ENCODE results near the gene KCNJ6.
A peak's percentile ranks its signal among the peaks of the same experiment; 100 is the strongest.

The KCNJ6 gene

GRCh38 chr21:37639756-37640155, 276.5 kb downstream of the KCNJ6 start:
- CTCF ChIA-PET, result no interaction called here
- TF ChIP-seq CTCF (IDR thresholded peaks at IDR 0.05; ENCODE audit: control extremely low read depth, extremely low read depth, low read depth, missing control alignments), result no peak
- no peak for DNase-seq (ENCODE audit: extremely low spot score)
- POLR2A ChIA-PET, result no interaction called here

DNA sequence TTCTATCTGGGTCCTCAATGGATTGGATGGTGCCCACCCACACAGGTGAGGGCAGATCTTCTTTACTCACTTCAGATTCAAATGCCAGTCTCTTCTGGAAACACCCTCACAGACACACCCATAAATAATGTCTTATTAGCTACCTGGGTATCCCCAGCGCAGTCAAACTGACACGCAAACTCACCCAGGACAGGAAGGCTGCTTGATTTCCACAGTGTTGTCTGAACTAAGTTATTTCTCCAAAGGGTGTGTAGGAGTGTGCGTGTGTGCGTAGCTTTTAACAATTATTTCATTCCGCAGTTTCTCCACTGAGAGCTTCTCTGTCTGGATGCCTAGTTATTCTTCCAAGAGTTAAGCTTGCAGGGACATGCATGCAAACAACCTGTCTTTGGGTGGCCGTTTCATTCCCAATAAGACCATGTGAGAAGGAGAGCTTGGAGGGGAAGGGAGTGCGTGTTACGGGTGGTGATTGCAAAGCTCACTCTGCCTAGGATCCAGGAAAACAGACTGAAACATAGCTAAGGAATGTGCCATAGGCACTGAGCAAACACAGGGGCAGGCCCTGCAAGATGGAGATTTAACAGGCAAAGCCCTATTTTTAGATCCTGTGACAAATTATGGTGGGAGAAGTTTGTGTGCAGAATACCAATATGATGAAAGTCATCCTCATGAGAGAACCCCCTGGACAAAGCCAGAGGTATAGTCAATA, 280.0 kb downstream of the KCNJ6 start:
- DNase-seq (ENCODE audit: extremely low spot score), result no peak
- CTCF ChIA-PET, result interaction anchor here (0.8 to 1.6 kb wide), 3 partner anchors 9 to 13 kb away, joined by 3 to 6 read pairs (median 3); no protein-coding TSS in a partner anchor

DNA sequence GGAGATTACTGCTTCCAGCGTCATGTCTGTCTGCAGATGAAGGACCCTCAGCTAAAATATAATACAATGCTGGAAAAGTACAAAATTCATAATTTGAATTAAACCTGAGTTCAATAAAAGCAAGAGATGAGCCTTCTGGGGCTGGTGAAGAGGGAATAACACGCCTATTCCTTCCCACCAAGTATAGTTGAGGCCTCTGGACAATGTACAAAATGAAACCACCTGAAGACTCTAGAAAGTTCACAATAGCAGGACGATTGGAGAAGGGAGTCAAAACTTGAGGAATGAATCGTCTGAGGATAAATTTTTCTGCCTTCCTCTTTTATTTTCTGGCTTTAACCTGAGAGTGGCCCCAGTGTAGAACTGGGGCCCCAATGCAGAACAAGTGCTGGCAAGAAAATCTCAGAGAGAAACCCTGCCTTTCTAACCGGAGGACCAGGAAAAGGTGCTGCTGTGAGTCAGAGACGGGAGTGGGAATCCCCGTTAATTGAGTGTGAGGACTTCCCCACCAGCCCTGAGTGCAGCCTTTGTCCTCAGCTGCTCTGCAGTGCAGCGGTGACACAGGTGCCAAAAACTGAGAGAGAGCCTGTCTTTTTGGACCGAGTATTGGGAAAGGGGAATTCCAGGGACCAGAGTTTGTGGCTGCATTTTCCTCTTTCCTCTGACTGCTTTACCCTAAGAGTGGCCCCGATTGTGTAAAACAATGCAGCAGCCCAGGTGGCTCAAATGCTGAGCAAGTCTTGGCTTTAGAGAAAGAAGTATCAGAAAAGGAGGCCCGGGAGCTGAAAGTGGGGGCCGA, 284.7 kb downstream of the KCNJ6 start:
- CTCF ChIA-PET, result interaction anchor here (0.7 to 2.3 kb wide), 5 partner anchors 10 to 45 kb away, joined by 3 to 7 read pairs (median 3); no protein-coding TSS in a partner anchor

More for the DNA sequence above, 280.0 kb downstream of the KCNJ6 start:
- POLR2A ChIA-PET, result no interaction called here
- no peak for TF ChIP-seq CTCF (IDR thresholded peaks at IDR 0.05; ENCODE audit: control extremely low read depth, extremely low read depth, low read depth, missing control alignments)

DNA sequence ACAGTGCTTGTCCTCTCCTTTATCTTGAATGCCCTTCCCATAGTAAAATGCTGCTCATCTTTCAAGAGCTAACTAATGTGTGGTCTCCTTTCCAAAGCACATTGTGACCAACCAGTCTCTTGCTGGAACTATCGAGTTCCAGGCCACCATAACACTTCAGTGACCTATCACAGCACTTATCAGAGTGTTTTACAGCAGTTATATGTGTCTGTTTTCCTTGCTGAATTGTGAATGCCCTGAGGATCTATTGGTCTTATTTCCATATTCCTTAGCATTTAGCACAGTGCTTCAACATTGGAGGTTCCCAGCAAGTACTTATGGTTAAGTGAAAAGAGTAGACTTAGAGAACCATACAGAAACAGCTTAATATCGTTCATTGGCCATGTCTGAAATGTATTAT, 285.4 kb downstream of the KCNJ6 start:
- ChIA-PET CTCF (interaction anchor here (1.0 to 2.3 kb wide), 4 partner anchors 12 to 45 kb away, joined by 3 to 7 read pairs (median 4); no protein-coding TSS in a partner anchor), POLR2A (no interaction called here)
- DNase-seq (ENCODE audit: extremely low spot score), result no peak
- no peak for TF ChIP-seq CTCF (IDR thresholded peaks at IDR 0.05; ENCODE audit: control extremely low read depth, extremely low read depth, low read depth, missing control alignments)

More for the DNA sequence above, 284.7 kb downstream of the KCNJ6 start:
- POLR2A ChIA-PET, result no interaction called here
- DNase-seq (ENCODE audit: extremely low spot score), result peak; percentile 41
- TF ChIP-seq CTCF (IDR thresholded peaks at IDR 0.05; ENCODE audit: control extremely low read depth, extremely low read depth, low read depth, missing control alignments), result no peak

DNA sequence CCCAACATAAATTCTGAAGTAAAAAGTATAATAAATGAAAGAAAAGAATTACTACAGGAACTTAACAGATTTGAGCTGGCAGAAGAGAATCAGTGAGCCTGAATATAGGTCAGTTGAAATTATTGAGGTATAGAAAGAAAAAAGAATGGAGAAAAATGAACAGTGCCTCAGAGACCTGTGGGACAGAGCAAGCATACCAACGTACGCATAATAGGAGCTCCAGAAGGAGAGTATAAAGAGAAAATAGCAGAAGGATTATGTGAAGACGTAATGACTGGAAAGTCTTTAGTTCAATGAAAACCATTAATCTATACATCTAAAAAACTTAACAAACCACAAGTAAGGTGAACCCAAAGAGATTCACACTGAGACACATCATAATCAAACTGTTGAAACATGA, 287.9 kb downstream of the KCNJ6 start:
- DNase-seq (ENCODE audit: extremely low spot score), result no peak
- TF ChIP-seq CTCF (IDR thresholded peaks at IDR 0.05; ENCODE audit: control extremely low read depth, extremely low read depth, low read depth, missing control alignments), result no peak
- ChIA-PET POLR2A (no interaction called here), CTCF (interaction anchor here (0.8 to 2.4 kb wide), 6 partner anchors 10 to 724 kb away, joined by 3 to 8 read pairs (median 4); no protein-coding TSS in a partner anchor)

- ChIA-PET POLR2A (no interaction called here), CTCF (interaction anchor here (0.6 to 2.4 kb wide), 9 partner anchors 9 to 725 kb away, joined by 3 to 8 read pairs (median 3); no protein-coding TSS in a partner anchor)
- no peak for TF ChIP-seq CTCF (IDR thresholded peaks at IDR 0.05; ENCODE audit: control extremely low read depth, extremely low read depth, low read depth, missing control alignments)
- DNase-seq (ENCODE audit: extremely low spot score), result no peak
Observed at GRCh38 chr21:37627561-37627960, 288.7 kb downstream of the KCNJ6 start.
